COLO668 (cell line): Measurements from ENCODE around the gene GPD1.
A peak's percentile ranks its signal among the peaks of the same experiment; 100 is the strongest.

Experiments
- DNase-seq: peaks from one replicate; lab custom pipeline; 2025; ENCODE audit not compliant: unreplicated experiment; lab: John Stamatoyannopoulos, UW

GPD1 gene

DNA sequence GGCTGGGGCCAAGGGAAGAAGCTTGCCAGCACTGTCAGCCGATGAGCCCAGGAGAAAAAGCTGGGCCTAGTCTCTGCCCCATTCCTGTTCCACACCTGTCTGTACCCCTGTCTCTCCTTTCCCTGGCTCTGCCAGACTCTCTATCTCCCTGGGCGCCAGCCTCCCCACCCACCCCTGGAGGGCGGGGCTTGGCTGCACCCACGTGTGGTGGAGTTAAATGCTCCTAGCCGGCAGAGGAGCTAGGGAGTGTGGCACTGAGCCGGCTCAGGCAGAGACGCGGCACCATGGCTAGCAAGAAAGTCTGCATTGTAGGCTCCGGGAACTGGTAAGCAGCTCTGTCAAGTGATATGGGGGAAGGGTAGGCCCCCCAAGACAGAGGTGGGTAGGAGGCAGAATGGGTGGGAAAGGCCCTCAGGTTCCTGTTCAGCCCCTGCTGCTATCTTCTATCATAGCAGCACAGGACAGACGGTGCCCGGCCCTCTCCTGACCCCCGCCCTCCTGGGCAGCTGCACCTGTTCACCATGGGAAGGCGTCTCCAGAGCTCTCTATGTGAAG is at the start of gene GPD1:
Gene GPD1, plus strand, starts transcription at position 242 of the 555 bp plus-strand sequence. Its CDS starts 43 bp downstream, at position 285.
- peak; percentile 69 for DNase-seq

DNA sequence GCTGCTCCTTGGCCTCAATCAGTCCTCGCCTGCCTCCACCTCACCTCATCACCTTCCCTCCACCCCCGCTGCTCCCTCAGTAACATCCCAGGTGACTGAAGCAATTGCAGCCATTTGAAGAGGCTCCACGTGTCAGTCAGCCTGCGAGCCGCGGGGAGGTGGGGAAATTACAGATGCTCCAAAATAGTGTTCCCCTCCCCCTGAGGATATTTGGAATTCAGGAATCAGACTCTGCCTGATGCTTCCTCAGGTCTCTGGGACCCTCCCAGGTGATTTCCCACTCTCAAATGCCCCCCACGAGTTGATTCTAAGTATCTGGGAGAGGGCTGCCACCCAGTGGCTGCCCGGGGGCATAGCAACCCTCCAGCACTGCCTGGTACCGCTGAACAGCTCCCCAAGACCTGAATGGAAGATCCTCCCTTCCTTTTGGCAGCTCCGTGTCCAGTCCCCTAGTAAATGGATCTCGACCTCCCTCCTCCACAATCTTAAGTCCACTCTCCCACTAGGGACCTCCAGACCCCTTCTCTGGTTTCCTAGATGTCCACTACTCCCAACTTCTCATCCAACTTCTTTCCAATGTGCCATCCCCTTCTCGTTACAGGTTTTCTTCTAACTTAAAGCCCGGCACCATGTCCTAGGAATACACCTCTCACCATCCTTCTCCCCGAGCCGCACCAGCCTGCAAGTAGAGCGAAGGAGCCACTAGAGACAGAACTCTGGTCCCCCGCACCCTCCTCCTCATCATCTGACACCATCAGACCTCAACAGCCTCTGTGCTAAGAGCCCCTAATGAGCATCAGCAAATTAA is 47.8 kb upstream of the GPD1 start:
- DNase-seq, result peak; percentile 33

DNA sequence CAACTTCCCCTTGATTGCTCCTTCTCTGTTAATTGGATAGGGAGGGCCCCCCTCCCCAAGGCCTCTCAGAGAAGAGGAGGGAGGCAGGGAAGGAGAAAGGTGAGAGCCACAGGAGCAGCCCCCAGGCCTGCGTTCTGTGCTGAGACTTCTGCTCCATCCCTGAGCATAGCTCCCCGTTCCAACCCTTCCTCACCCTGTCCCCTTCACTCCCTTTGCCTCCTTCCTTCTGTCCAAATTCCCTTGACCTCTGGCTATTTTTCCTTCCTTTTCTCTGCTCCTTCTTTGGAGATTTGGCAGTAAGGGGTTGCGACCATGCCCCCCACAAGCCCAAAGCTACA is 47.2 kb upstream of the GPD1 start:
- DNase-seq, result no peak

DNA sequence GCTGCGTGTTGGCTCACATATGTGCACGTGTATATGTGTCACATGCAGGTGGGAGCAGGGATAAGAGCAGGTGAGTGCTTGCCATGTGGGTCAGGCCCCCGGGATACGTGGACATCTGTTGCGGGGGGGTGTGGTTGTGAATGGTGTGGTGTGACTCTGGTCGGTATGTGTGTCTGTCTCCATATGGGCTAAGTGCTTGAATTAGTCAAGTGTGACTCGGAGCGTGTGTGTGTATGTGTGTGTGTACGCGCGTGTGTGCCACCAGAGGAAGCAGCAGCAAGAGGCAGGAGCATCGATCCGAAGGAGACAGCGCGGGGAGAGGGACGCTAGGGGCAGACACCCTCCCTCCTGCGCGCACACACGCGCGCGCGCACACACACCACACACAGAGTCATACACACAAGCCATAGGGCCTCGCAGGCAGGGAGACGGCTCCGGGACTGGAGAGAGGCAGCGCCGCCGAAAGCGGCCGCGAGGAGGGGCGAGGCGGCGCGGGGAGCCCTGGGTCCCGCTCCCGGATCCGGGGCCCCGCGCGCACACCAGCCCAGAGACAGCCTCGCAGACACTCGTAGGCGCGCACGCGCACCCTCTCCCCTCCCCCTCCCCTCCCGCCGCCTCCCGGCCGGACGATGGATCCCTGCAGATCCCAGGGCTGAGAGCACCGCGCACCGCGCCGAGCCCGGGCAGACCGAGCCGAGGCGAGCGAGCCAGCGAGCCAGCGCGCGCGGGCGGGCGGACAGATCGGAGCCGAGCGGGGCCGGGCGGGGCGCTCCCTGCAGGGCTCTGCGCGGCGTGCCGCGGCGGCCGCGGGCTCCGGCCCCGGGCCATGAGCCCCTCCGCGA is 46.6 kb upstream of the GPD1 start, which contains the start of gene ASIC1:
Gene ASIC1, plus strand, starts transcription at position 597 of the 842 bp plus-strand sequence. CDS start 1,171 bp downstream, outside the sequence.
- DNase-seq, result peak; percentile 62

DNA sequence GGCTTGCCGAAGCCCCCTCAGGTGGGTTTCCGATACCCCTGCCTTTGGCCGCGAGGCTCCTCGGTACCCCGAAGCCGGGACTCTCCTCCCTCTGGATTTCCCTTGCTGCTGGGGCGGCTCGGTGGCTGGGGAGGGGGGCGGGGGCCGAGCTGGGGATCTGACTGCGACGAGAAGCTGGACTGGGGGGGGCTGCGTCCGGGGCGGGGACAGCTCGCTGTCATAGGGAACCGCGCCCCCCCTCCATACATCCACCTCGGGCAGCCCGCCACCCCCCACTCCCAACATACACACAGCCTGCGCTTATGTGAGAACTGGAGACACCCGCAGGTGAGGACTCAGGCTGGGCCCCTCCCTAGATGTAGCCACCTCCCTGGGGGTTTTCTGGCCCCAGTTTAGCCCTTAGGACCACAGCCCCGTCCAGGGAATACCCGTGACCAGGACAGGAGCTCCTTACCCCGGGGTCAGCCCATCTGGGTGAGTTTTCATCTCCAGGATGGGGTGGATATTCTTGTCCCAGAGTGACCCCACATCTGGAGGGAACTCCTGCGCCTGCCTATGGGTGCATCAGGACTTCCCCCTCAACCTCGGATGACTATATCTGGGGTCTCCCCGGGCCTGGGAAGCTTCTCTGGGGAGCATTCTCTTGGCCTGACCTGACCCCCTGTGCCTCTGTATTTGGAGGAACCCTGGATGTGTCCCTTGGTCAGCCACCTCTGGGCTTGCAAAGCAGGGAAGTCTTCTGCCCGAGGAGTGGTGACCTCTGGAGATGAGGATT is 45.7 kb upstream of the GPD1 start:
- DNase-seq, result no peak

DNA sequence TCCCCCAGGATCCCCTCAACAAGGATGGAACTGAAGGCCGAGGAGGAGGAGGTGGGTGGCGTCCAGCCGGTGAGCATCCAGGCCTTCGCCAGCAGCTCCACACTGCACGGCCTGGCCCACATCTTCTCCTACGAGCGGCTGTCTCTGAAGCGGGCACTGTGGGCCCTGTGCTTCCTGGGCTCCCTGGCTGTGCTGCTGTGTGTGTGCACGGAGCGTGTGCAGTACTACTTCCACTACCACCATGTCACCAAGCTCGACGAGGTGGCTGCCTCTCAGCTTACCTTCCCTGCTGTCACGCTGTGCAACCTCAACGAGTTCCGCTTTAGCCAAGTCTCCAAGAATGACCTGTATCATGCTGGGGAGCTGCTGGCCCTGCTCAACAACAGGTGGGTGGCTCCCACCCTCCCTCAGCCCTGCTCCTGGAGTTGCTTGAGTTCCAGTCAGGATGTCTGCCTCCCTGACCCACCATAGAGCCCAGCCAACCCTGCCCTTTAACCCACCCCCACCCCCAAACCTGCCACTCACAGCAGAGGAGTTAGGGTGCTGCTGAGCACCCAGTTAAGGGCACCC is 45.0 kb upstream of the GPD1 start:
- peak; percentile 9 for DNase-seq

DNA sequence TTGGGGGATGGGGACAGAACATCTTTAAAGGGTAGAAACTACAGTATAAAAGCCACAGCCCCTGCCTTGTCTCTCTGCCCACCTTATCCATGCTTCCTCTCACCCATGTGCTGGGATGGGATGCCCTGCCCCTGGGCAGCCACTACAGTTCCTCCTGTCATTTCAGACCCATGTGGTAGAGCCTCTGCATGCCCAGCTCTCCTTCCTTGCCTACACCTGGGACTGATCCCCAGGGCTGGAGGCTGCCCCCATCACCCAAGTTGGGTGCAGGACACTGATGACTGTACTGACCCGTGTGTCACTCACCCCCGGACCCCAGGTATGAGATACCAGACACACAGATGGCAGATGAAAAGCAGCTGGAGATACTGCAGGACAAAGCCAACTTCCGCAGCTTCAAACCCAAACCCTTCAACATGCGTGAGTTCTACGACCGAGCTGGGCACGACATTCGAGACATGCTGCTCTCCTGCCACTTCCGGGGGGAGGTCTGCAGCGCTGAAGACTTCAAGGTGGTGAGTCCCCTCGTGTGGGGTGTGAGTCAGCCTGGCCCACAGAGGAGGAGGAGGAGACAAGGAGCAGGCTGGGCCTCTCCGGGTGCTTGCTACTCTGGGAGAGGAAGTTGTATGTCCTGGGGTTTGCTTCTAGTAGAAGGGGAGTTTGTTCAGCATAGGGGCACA is 44.2 kb upstream of the GPD1 start:
- no peak for DNase-seq

DNA sequence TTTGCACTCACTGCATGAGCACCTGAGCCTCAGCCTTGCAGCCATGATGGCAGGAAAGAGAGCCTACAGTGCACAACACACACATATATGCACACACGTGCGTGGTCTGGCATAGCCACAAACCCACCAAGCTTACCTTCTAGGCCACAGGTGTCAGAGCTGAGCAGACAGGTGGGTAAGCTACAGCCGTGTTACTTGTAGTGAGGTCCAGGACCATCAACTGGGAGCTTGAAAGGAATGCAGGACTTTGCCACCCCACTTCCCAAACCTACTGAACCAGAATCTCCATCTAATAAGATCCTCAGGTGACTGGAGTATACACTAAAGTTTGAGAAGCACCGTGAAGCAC is 43.7 kb upstream of the GPD1 start:
- DNase-seq, result no peak

DNA sequence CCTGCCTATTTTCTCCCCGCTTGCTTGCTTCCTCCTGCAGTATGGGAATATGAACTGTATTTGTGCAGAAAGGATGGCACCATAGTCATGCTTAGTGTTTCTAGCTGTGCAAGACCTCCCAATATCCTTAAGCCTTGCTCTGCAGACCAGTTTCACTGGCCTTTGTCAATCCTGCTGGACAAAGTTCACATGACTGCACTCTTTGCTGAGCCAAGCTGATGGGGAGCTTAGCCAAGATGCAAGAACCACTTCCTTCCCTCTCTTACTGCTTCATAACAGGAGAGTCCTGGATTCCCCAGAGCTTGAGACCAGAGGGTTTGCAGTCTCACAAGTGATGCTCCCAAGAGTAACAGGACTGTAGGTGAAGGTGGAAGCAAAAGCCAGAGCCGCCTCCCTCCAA is 42.6 kb upstream of the GPD1 start:
- no peak for DNase-seq

DNA sequence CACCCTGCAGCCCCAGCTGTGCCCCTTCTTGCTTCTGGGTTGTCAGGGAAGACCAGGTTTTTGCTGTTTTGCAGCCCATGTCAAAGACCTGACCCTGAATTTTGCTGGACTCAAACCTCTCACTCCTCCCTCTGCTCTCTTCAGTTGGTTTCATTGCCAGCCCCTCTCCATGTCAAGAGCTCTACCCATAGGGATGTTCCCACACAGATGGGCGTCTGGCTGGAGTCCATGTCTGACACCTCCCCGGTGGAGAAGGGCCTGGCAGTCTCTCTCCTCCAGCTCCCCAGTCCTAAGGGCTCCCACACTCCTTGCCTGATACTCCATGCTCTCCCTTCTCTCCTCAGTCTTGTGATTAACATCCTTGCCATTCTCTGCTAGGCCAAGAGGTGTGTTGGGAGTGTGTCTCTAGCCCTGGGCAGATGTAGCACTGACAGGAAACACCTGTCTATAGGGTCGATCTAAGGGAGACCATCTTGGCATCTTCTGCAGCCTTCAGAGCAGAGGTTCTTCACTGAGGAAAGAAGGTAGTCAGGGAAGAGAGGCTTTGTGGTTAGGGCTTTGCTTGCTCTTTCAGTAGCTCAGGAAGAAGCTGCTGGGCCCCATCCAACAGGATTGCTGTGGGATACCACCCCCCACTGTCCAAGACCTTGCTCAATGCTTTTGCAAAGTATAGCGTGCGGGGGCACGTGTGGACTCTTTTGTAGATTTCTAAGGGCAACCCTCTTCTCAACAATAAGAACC is 41.7 kb upstream of the GPD1 start:
- no peak for DNase-seq

DNA sequence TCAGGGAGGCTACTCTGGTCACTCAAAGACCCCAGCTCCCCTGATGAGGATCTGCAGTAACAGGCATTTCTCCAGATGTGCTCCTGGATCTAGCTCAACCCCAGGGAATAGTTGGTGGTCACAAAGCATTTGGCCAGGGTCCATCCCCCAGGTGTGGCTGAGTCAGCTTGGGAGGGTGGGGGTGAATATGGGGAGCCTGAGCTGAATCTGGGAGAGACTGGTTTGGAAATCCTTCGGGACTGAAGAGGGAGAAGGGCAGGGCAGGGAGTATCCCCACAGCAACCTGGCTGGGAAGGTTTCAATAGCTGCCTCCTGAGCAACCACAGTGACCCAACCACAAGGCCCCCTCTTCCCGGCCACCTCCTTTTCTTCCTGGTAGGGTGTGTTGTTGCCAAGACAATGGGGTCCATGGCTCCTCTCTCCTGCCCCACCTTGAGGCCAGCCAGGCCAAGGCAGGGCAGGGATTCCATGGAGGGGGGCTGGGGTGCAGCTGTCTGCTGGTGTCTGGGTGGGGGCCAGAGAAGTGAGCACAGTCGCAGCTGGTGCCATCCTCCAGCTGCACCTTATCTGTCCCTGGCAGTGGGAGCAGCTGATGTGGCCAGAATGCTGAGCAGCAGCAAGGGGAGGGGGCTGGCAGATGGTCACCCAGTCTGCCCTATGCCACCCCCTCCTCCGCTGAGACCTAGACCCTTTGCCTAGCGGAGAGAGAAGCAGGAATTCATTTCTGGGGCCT is 40.9 kb upstream of the GPD1 start:
- no peak for DNase-seq

DNA sequence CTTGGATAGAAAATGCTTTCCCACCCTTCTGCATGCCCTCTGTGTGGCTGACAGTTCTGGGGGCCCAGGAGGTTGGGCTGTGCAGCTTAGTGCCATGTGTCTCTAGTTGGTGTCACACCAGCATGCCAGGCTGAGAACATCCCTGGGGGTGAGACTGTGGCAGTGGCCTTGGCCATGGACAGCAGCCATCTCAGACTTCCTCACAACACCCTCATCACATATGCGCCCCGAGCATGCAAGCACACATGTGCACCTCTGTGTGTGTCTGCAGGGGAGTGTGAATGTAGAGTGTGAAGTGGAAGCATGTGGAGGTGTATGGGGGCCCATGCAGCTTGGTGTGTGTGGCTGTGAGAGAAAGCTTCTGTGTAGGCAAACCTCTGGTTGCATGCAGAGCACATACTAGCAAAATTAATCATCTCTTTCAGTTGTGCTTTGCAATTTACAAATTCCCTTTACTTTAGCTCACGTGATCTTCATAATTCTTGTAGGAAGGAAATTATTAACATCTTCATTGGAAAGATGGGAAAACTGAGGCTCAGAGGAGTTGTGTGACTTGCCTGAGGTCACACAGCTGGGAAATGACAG is 38.0 kb upstream of the GPD1 start:
- DNase-seq, result no peak

DNA sequence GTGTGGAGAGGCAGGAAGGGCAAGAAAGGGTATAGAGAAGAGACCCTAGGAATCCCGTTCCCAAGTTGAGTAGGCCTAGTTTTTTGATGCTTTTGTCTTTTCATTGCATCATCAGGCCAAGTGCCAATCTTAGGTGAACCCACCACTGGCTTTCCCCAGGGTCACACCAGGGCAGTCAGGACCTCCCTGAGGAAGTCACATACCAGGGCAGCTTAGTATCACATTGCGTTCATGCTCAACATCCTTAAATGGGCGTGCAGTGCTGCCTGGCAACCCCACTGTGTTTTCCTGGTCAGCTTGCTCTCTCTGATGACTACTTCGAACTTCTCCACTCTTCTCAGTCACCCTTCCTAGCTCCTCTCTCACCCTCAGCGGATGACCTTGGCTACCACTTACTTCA is 37.4 kb upstream of the GPD1 start:
- no peak for DNase-seq

DNA sequence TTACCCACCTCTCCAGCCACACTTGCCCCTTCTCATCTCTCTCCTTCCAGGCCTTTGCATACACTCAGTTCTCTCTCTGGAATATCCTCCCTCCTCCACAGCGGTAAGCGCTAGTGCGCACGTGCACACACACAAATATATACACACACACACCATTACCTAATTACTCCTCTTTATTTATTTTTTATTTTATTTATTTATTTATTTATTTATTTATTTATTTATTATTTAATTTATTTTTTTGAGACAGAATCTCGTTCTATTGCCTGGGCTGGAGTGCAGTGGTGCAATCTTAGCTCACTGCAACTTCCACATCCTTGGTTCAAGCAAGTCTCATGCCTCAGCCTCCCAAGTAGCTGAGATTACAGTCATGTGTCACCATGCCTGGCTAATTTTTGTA is 34.7 kb upstream of the GPD1 start:
- DNase-seq, result no peak

DNA sequence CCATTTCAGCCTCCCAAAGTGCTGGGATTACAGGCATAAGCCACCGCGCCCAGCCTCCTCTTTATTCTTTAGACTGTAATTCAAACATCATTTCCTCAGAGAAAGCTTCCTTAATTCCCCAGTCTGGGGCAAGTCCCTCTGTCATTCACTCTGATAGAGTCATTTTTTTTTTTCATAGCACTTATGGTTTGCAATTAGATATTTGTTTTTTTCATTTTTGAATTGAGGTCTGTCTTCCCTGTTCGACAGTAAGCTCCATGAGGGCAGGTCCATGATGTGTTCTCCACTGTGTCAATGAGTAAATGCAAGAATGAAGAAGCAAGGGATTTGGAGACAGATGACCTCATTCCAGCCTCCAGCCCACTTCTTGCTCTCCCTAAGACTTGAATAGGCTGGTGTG is 34.3 kb upstream of the GPD1 start:
- DNase-seq, result no peak

DNA sequence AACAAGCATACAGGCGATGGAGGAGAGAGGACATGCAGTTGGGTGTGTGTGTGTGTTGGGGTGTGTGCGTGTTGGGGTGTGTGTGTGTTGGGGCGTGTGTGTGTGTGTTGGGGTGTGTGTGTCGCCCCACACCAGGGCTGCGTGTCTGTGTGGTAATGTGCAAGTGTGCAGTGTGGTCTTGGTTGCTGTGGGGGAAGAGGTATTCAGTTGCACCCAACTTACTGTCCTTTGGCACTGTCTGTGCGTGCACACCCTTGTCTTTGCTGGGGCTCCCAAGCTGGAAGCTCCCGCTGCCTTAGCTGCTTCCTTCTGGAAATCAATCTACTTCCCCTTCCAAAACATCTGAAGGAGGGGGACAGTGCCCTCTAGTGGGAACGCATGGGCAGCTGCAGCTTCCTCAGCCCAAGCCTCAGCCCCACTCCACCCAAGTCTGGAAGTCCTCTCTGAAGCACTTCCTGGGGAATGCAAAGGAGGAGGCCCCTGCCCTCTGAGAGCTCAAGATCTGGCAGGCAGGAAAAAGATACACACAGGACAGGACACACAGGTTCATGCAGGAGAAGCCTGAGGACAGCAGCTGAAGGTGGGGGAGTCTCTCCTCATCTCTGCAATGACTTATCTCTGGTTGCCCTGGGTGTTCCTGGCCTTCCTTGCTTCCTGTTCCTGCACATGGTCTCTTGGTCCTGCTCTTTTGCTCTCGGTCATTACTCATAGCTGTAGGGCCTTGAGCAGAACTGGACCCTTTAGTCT is 33.3 kb upstream of the GPD1 start:
- DNase-seq, result peak; percentile 45

DNA sequence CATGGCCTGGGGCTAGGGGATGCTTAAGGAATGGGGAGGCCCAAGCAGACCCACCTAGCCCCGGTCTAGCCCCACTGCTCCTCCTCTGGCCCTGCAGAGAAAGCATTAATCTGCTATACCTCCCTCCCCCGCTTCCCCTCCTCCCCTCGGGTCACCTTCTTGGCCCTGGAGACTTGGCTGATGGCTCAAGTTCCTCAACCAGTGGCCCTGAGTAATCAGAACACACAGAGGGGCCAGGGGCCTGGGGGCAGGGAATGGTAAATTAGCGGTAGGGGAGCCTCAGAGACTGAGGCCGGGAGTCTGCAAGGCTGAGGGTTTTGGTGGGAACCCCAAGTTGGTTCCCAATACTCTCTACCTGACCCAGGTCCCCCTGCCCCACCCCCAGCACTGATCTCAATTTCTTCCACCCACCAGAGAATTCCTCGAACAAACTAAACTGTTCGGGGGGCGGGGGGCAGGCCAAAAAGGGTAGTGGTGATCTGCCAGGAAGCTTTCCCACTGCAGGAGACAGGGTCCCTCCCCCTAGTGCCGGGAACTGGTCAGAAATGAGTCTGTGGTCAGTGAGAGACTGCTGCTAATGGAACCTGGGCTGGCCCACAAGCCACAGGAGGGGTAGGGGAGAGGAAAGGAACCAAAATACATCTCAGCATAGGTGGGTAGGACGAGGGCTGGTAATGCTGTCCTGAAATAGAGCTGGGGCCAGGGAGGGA is 31.5 kb upstream of the GPD1 start:
- DNase-seq, result no peak
